ENCODE data around the gene INAVA. TPM values are rescaled to one million over a fixed set of nuclear protein-coding genes. Genes with fewer than 3 reads are reported as not detected.

Gene INAVA
- total and polyA plus RNA-seq, 9 of the 15 experiments (the other 6 are each of a cell fraction or from before 2014, with no cell fraction given), result 0.09 TPM; not detected in 8

- TF ChIP-seq ZNF124 (CRISPR knock-in tag; IDR thresholded peaks at IDR 0.05) (no peak), KLF6 (CRISPR knock-in tag; IDR thresholded peaks at IDR 0.05; ENCODE audit: borderline replicate concordance) (no peak), ZNF175 (CRISPR knock-in tag; IDR thresholded peaks at IDR 0.05; ENCODE audit: low read depth) (no peak), RBM22 (IDR thresholded peaks at IDR 0.05; ENCODE audit: low read depth, low read length, poor library complexity, severe bottlenecking) (no peak), RBM25 (IDR thresholded peaks at IDR 0.05; ENCODE audit: low read depth, low read length, severe bottlenecking) (no peak), GATA2 (CRISPR knock-in tag; IDR thresholded peaks at IDR 0.05) (no peak), MAZ (CRISPR knock-in tag; conservative IDR thresholded peaks at IDR 0.05 in 1 of 2, IDR thresholded peaks at IDR 0.05 in 1 of 2) (0 out of 4 replicates have a peak, but pooled peaks of 1 of the 2 experiments have one; percentile 20), CCAR2 (IDR thresholded peaks at IDR 0.05; ENCODE audit: low read depth, low read length) (no peak)
- TF ChIP-seq, protein P1, sequence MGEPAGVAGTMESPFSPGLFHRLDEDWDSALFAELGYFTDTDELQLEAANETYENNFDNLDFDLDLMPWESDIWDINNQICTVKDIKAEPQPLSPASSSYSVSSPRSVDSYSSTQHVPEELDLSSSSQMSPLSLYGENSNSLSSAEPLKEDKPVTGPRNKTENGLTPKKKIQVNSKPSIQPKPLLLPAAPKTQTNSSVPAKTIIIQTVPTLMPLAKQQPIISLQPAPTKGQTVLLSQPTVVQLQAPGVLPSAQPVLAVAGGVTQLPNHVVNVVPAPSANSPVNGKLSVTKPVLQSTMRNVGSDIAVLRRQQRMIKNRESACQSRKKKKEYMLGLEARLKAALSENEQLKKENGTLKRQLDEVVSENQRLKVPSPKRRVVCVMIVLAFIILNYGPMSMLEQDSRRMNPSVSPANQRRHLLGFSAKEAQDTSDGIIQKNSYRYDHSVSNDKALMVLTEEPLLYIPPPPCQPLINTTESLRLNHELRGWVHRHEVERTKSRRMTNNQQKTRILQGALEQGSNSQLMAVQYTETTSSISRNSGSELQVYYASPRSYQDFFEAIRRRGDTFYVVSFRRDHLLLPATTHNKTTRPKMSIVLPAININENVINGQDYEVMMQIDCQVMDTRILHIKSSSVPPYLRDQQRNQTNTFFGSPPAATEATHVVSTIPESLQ (CRISPR knock-in tag; IDR thresholded peaks at IDR 0.05), result no peak
Measured at GRCh38 chr1:200916152-200916551, 21.5 kb downstream of the INAVA start (continued).

GRCh38 chr1:200916681-200917080, 22.0 kb downstream of the INAVA start:
- Histone ChIP-seq H4K20me1 (replicated peaks; ENCODE audit: control insufficient read depth, insufficient read depth, low read length) (peaks cover 6% of the 10 kb centered on the region; the same call in 1 of the 2 replicates), H3K36me3 (ENCODE audit: control insufficient read depth, insufficient read depth, low read length) (no peaks in the 10 kb centered on the region), H2AFZ (ENCODE audit: low read depth, low read length) (no peak overlapping the region), H3K9me1 (ENCODE audit: control insufficient read depth, insufficient read depth, low read length) (no peaks in the 10 kb centered on the region), H3K4me2 (ENCODE audit: insufficient read depth, low read length) (no peak overlapping the region), H3K4me1 (replicated peaks in 1 of 2; ENCODE audit: control insufficient read depth in 2 of 2, insufficient read depth in 2 of 2, low read length in 2 of 2) (peaks cover 0 to 9% of the 10 kb centered on the region in 2 experiments; a peak in 1 of 5 replicates), H3K4me3 (no peak overlapping the region), H3K9ac (ENCODE audit: insufficient read depth in 1 of 2, low read depth in 2 of 2, low read length in 2 of 2) (no peak overlapping the region; a peak in 1 of 4 replicates), H3K27me3 (ENCODE audit: control insufficient read depth in 2 of 2, insufficient read depth in 2 of 2, low read length in 2 of 2) (peaks cover 20 to 58% of the 10 kb centered on the region in 2 experiments; a peak in 4 of 5 replicates), H3K27ac (ENCODE audit: extremely low read depth, low read depth, low read length) (no peak overlapping the region), H3K9me3 (replicated peaks; ENCODE audit: control insufficient read depth, insufficient read depth, low read depth, low read length) (no peaks in the 10 kb centered on the region), H3K79me2 (ENCODE audit: control insufficient read depth, insufficient read depth, low read length) (no peaks in the 10 kb centered on the region)
- intact Hi-C loops (cut with micrococcal nuclease) (no loop called here), in situ Hi-C loops (cut with MboI) (no loop called here)
- no TSS peak for BruUV-seq (replicated peaks)
- POLR2A ChIA-PET, result no interaction called here
- no peak for DNase-seq (ENCODE audit: extremely low read depth in 1 of 4, low spot score in 3 of 4)
- no peak for ATAC-seq
- 42% methylated on average over 11 of the region's 11 CpGs for WGBS (ENCODE audit: insufficient coverage, low coverage, missing lambda C conversion rate)
- no peak for FAIRE-seq
- CTCF ChIA-PET (ENCODE audit: low intra/inter-chr PET ratio), result no interaction called here
- TF ChIP-seq, protein P2, sequence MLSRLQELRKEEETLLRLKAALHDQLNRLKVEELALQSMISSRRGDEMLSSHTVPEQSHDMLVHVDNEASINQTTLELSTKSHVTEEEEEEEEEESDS (CRISPR knock-in tag; IDR thresholded peaks at IDR 0.05), result no peak
- no peak for TF ChIP-seq ZNF740 (CRISPR knock-in tag; IDR thresholded peaks at IDR 0.05)
- no peak for TF ChIP-seq ZNF740 (tag; IDR thresholded peaks at IDR 0.05)
- no peak for TF ChIP-seq CBX5 (IDR thresholded peaks at IDR 0.05; ENCODE audit: borderline replicate concordance, low read depth)
- no peak for TF ChIP-seq CTBP1 (IDR thresholded peaks at IDR 0.05; ENCODE audit: borderline replicate concordance)
- no peak for TF ChIP-seq MAZ (CRISPR knock-in tag; conservative IDR thresholded peaks at IDR 0.05 in 1 of 2, IDR thresholded peaks at IDR 0.05 in 1 of 2)
- no peak for TF ChIP-seq ZFP1 (CRISPR knock-in tag; IDR thresholded peaks at IDR 0.05)
- TF ChIP-seq ELF1 (tag; IDR thresholded peaks at IDR 0.05), result no peak
- no peak for TF ChIP-seq TCF3 (CRISPR knock-in tag; IDR thresholded peaks at IDR 0.05)
